Measurements from ENCODE around the gene ZNF230.

The ZNF230 gene

DNA sequence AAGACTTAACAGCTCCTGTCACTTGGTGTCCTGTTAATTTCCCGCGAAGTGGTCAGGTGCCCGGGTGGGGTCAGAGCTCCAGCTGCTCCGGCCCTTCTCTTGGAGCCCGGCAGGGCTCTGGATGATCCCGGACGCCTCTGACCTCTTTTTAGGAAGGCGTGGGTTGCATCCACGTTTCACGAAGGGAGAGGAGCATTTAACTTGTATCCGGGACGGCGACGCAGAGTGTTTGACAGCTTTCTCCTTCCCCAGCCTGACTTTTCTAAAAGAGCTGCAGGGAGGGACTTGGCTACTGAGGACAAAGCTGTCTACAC is 18.1 kb upstream of the ZNF230 start:
- no peaks in the 10 kb centered on the region for H3K27me3 ChIP-seq (ENCODE audit: control insufficient read depth in 3 of 3, insufficient read depth in 3 of 3, low read depth in 1 of 3, low read length in 3 of 3)
- no peak overlapping the region for H3K4ac ChIP-seq (ENCODE audit: low read length)
- peaks cover 0 to 2% of the 10 kb centered on the region in 2 donors for H3K4me1 ChIP-seq (ENCODE audit: control insufficient read depth in 2 of 2, insufficient read depth in 1 of 2, low read depth in 1 of 2, low read length in 2 of 2)

DNA sequence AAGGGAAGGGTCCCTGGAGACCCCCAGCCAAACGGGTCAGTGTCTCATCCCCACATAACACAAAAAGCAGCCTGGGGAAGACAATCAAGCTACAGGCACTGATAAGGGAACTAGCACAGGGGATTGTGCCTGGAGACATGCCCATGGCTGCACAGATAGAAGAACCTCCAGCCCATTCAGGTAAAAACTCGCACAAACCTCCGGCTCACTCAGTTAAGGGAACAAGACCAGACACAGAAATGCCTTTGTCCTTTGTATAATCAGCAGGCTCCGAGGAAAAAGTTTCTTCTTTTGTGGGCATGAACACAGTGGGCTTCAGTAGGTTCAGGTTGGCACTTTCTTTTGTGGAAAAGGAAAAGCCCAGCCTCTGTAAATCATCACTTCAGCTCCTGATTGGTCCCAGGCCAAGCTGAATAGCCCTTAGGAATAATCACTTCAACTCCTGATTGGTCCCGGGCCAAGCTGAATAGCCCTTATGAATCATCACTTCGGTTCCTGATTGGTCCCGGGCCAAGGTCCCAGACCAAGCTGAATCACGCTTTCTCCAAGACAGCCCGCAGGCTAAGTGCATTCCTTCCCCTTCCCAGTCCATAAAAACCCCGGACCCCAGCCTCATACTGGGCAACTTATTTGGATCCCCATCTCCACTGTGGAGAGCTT is 5.0 kb upstream of the ZNF230 start:
- no peak overlapping the region for H3K27ac ChIP-seq (replicated peaks; ENCODE audit: low read length)
- no peak overlapping the region for H3K4me3 ChIP-seq (ENCODE audit: low read length in 2 of 2)
- H3K18ac ChIP-seq (ENCODE audit: low read length): no peak overlapping the region
- no peak overlapping the region for H2BK120ac ChIP-seq (ENCODE audit: low read depth, low read length)
- no peak overlapping the region for H2BK12ac ChIP-seq (ENCODE audit: low read length)
- H3K9ac ChIP-seq (ENCODE audit: low read depth, low read length, poor library complexity): no peak overlapping the region
- no CpG with 5 or more reads among the region's 10 CpGs for WGBS, 2 donors (ENCODE audit: extremely low coverage in 2 of 2, insufficient read length in 2 of 2, insufficient replicate concordance in 1 of 2)
- no peaks in the 10 kb centered on the region for H3K9me3 ChIP-seq (replicated peaks in 1 of 2; ENCODE audit: control insufficient read depth in 2 of 2, insufficient read depth in 1 of 2, low read depth in 1 of 2, low read length in 2 of 2)
- H3K4me2 ChIP-seq (ENCODE audit: insufficient read depth, low read length, poor library complexity, severe bottlenecking): no peak overlapping the region
- no peak overlapping the region for H2AFZ ChIP-seq (ENCODE audit: low read length)
- no peaks in the 10 kb centered on the region for H3K27me3 ChIP-seq (ENCODE audit: control insufficient read depth in 3 of 3, insufficient read depth in 3 of 3, low read depth in 1 of 3, low read length in 3 of 3)
- H3K14ac ChIP-seq (ENCODE audit: low read length): no peak overlapping the region
- no peak overlapping the region for H3K4ac ChIP-seq (ENCODE audit: low read length)
- H4K8ac ChIP-seq (ENCODE audit: low read depth, low read length): no peak overlapping the region
- H2AK5ac ChIP-seq (ENCODE audit: low read depth, low read length): no peak overlapping the region
- DNase-seq (ENCODE audit: low spot score): no peak
- H3K23ac ChIP-seq (ENCODE audit: low read depth, low read length, poor library complexity): no peak overlapping the region
- H2BK15ac ChIP-seq (ENCODE audit: low read length): no peak overlapping the region
- no peaks in the 10 kb centered on the region for H3K79me1 ChIP-seq (ENCODE audit: low read depth, low read length)
- peaks cover 7 to 39% of the 10 kb centered on the region in 2 donors for H3K36me3 ChIP-seq (replicated peaks in 1 of 2; ENCODE audit: control insufficient read depth in 2 of 2, insufficient read depth in 2 of 2, low read length in 2 of 2)
- H4K91ac ChIP-seq (ENCODE audit: low read depth, low read length, poor library complexity): no peak overlapping the region
- H2BK5ac ChIP-seq (ENCODE audit: low read length): no peak overlapping the region
- H3K4me1 ChIP-seq (ENCODE audit: control insufficient read depth in 2 of 2, insufficient read depth in 1 of 2, low read depth in 1 of 2, low read length in 2 of 2): peaks cover 0 to 1% of the 10 kb centered on the region in 2 donors

More for the DNA sequence above, 18.1 kb upstream of the ZNF230 start:
- Histone ChIP-seq H3K14ac (ENCODE audit: low read length) (no peak overlapping the region), H3K9ac (ENCODE audit: low read depth, low read length, poor library complexity) (no peak overlapping the region), H4K91ac (ENCODE audit: low read depth, low read length, poor library complexity) (no peak overlapping the region), H2AFZ (ENCODE audit: low read length) (peak overlapping the region; percentile 87), H2BK120ac (ENCODE audit: low read depth, low read length) (no peak overlapping the region), H3K79me1 (ENCODE audit: low read depth, low read length) (peaks cover 2% of the 10 kb centered on the region), H2BK15ac (ENCODE audit: low read length) (no peak overlapping the region), H3K4me2 (ENCODE audit: insufficient read depth, low read length, poor library complexity, severe bottlenecking) (peak overlapping the region; percentile 73), H3K9me3 (replicated peaks in 1 of 2; ENCODE audit: control insufficient read depth in 2 of 2, insufficient read depth in 1 of 2, low read depth in 1 of 2, low read length in 2 of 2) (peaks cover 0 to 6% of the 10 kb centered on the region in 2 donors), H2AK5ac (ENCODE audit: low read depth, low read length) (no peak overlapping the region), H3K27ac (replicated peaks; ENCODE audit: low read length) (no peak overlapping the region), H3K36me3 (replicated peaks in 1 of 2; ENCODE audit: control insufficient read depth in 2 of 2, insufficient read depth in 2 of 2, low read length in 2 of 2) (peaks cover 2 to 13% of the 10 kb centered on the region in 2 donors), H3K23ac (ENCODE audit: low read depth, low read length, poor library complexity) (no peak overlapping the region), H4K8ac (ENCODE audit: low read depth, low read length) (no peak overlapping the region), H2BK12ac (ENCODE audit: low read length) (no peak overlapping the region), H3K18ac (ENCODE audit: low read length) (no peak overlapping the region), H3K4me3 (ENCODE audit: low read length in 2 of 2) (peak overlapping the region; percentile 74 to 97), H2BK5ac (ENCODE audit: low read length) (no peak overlapping the region)
- DNase-seq (ENCODE audit: low spot score): no peak
- WGBS, 2 donors (ENCODE audit: extremely low coverage in 2 of 2, insufficient read length in 2 of 2, insufficient replicate concordance in 1 of 2): no CpG with 5 or more reads among the region's 14 CpGs

DNA sequence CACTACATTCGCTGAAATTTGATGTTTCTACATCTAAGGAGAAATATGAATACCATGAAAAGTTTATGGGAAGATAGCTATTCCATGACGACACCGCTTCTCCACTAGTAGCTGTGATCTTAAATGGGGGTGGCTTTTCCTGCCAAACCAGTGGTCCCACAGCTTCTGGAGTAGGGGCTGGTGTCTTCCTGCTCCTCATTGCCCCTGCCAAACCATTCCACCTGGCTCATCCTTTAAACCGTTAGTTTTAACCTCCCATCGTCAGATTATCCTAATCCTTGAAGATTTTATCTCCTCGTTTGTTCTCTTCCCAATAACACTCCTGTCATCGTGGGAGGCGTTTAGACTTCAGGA is 568 bp upstream of the ZNF230 start:
- Histone ChIP-seq H3K9ac (ENCODE audit: low read depth, low read length, poor library complexity) (no peak overlapping the region), H3K23ac (ENCODE audit: low read depth, low read length, poor library complexity) (no peak overlapping the region), H3K18ac (ENCODE audit: low read length) (no peak overlapping the region), H3K9me3 (replicated peaks in 1 of 2; ENCODE audit: control insufficient read depth in 2 of 2, insufficient read depth in 1 of 2, low read depth in 1 of 2, low read length in 2 of 2) (no peaks in the 10 kb centered on the region), H2AK5ac (ENCODE audit: low read depth, low read length) (no peak overlapping the region), H4K91ac (ENCODE audit: low read depth, low read length, poor library complexity) (no peak overlapping the region), H3K4me2 (ENCODE audit: insufficient read depth, low read length, poor library complexity, severe bottlenecking) (peak overlapping the region; percentile 83), H2BK15ac (ENCODE audit: low read length) (no peak overlapping the region), H3K4me3 (ENCODE audit: low read length in 2 of 2) (peak overlapping the region; percentile 70 to 86), H2BK120ac (ENCODE audit: low read depth, low read length) (no peak overlapping the region), H4K8ac (ENCODE audit: low read depth, low read length) (no peak overlapping the region), H3K14ac (ENCODE audit: low read length) (no peak overlapping the region), H3K27ac (replicated peaks; ENCODE audit: low read length) (no peak overlapping the region), H3K4ac (ENCODE audit: low read length) (no peak overlapping the region), H2BK12ac (ENCODE audit: low read length) (no peak overlapping the region), H3K4me1 (ENCODE audit: control insufficient read depth in 2 of 2, insufficient read depth in 1 of 2, low read depth in 1 of 2, low read length in 2 of 2) (peaks cover 0 to 1% of the 10 kb centered on the region in 2 donors), H2BK5ac (ENCODE audit: low read length) (no peak overlapping the region), H3K79me1 (ENCODE audit: low read depth, low read length) (no peaks in the 10 kb centered on the region), H2AFZ (ENCODE audit: low read length) (peak overlapping the region; percentile 90), H3K27me3 (ENCODE audit: control insufficient read depth in 3 of 3, insufficient read depth in 3 of 3, low read depth in 1 of 3, low read length in 3 of 3) (no peaks in the 10 kb centered on the region), H3K36me3 (replicated peaks in 1 of 2; ENCODE audit: control insufficient read depth in 2 of 2, insufficient read depth in 2 of 2, low read length in 2 of 2) (peaks cover 0 to 4% of the 10 kb centered on the region in 2 donors)
- DNase-seq (ENCODE audit: low spot score): no peak
- no CpG with 5 or more reads among the region's 8 CpGs for WGBS, 2 donors (ENCODE audit: extremely low coverage in 2 of 2, insufficient read length in 2 of 2, insufficient replicate concordance in 1 of 2)

DNA sequence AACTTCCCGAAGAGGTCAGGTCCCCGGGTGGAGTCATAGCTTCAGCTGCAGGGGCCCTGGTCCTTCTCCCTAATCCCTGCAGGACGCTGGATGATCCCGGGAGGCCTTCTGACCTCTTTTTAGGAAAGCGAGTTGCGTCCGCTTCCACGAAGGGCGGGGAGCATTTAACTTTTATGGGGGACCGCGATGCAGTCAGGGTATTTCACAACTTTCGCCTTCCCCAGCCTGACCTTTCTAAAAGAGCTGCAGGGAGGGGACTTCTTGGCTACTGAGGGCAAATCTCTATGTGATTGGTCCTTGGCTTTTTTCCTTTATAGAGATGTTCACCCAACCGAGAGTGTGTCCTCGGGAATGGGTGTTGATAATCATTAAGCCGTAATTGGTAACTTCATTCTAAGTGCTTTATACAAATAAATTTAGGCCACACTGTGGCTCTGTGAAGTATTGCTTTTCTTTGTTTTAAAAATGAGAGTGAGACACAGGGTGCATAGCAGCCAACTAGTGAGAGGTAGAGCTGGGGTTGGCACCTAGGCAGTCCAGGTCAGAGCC is 778 bp downstream of the ZNF230 start:
- Histone ChIP-seq H3K14ac (ENCODE audit: low read length) (no peak overlapping the region), H3K9ac (ENCODE audit: low read depth, low read length, poor library complexity) (no peak overlapping the region), H4K91ac (ENCODE audit: low read depth, low read length, poor library complexity) (no peak overlapping the region), H3K27me3 (ENCODE audit: control insufficient read depth in 3 of 3, insufficient read depth in 3 of 3, low read depth in 1 of 3, low read length in 3 of 3) (no peaks in the 10 kb centered on the region), H3K79me1 (ENCODE audit: low read depth, low read length) (no peaks in the 10 kb centered on the region), H4K8ac (ENCODE audit: low read depth, low read length) (no peak overlapping the region), H2BK5ac (ENCODE audit: low read length) (no peak overlapping the region), H3K27ac (replicated peaks; ENCODE audit: low read length) (no peak overlapping the region), H2AFZ (ENCODE audit: low read length) (peak overlapping the region; percentile 90), H3K4ac (ENCODE audit: low read length) (no peak overlapping the region), H3K23ac (ENCODE audit: low read depth, low read length, poor library complexity) (no peak overlapping the region), H3K9me3 (replicated peaks in 1 of 2; ENCODE audit: control insufficient read depth in 2 of 2, insufficient read depth in 1 of 2, low read depth in 1 of 2, low read length in 2 of 2) (peaks cover 5 to 9% of the 10 kb centered on the region in 2 donors), H3K36me3 (replicated peaks in 1 of 2; ENCODE audit: control insufficient read depth in 2 of 2, insufficient read depth in 2 of 2, low read length in 2 of 2) (peaks cover 3 to 12% of the 10 kb centered on the region in 2 donors), H3K18ac (ENCODE audit: low read length) (no peak overlapping the region), H2AK5ac (ENCODE audit: low read depth, low read length) (no peak overlapping the region), H2BK12ac (ENCODE audit: low read length) (no peak overlapping the region), H3K4me1 (ENCODE audit: control insufficient read depth in 2 of 2, insufficient read depth in 1 of 2, low read depth in 1 of 2, low read length in 2 of 2) (peaks cover 0 to 1% of the 10 kb centered on the region in 2 donors), H3K4me3 (ENCODE audit: low read length in 2 of 2) (peak overlapping the region; percentile 70 to 83), H3K4me2 (ENCODE audit: insufficient read depth, low read length, poor library complexity, severe bottlenecking) (peak overlapping the region; percentile 83), H2BK15ac (ENCODE audit: low read length) (no peak overlapping the region), H2BK120ac (ENCODE audit: low read depth, low read length) (no peak overlapping the region)
- no CpG with 5 or more reads among the region's 15 CpGs for WGBS, 2 donors (ENCODE audit: extremely low coverage in 2 of 2, insufficient read length in 2 of 2, insufficient replicate concordance in 1 of 2)
- DNase-seq (ENCODE audit: low spot score): no peak
